Effector memory CD8-positive, alpha-beta T cell (primary cell): ENCODE data around the gene TSC22D4.
"Not testable (repeated sequence)": the region's sequence is repeated elsewhere in the genome, so short reads cannot be mapped to it uniquely, and the experiment has no call there.

Experiments
- ATAC-seq: fragments of 150-1000 bp; cut with Tn5 transposase; replicated peaks from 2 replicates; pipeline ENCODE4 v1.10.0; 2021; ENCODE audit warnings: mild to moderate bottlenecking, moderate library complexity
- DNase-seq, 3 experiments: peaks; one replicate each; pipeline ENCODE4 v3.0.0; 2021
- H3K27ac Mint-ChIP-seq, 2 donors: one replicate each; pipeline ENCODE4 v1.8.0; 2022; ENCODE audit warnings: mild to moderate bottlenecking in 2 of 2, mixed read lengths in 2 of 2, moderate library complexity in 2 of 2
- H3K27me3 Mint-ChIP-seq, 2 donors: one replicate each; pipeline ENCODE4 v1.8.0; 2022; ENCODE audit warnings: mixed read lengths in 2 of 2
- H3K36me3 Mint-ChIP-seq: one replicate; pipeline ENCODE4 v1.8.0; 2022; ENCODE audit warnings: mild to moderate bottlenecking, moderate library complexity, mixed read lengths; ENCODE audit not compliant: insufficient read depth
- H3K4me1 Mint-ChIP-seq, 2 donors: one replicate each; pipeline ENCODE4 v1.8.0; 2022; ENCODE audit warnings: low read depth in 2 of 2, mixed read lengths in 2 of 2
- H3K4me3 Mint-ChIP-seq, 2 donors: one replicate each; pipeline ENCODE4 v1.8.0; 2022; ENCODE audit warnings: mild to moderate bottlenecking in 2 of 2, mixed read lengths in 2 of 2, moderate library complexity in 2 of 2
- H3K9me3 Mint-ChIP-seq, 2 donors: one replicate each; pipeline ENCODE4 v1.8.0; 2022; ENCODE audit warnings: mixed read lengths in 2 of 2
- total RNA-seq, 9 experiments: gene quantifications; one replicate each; lab custom pipeline; 2026; lab: John Stamatoyannopoulos, UW

The TSC22D4 gene
- total RNA-seq: 65.6 to 115 (median 95.7) reads per million in 9 experiments

- Mint-ChIP-seq H3K9me3 (no peaks in the 10 kb centered on the region), H3K4me1 (peaks cover 32 to 42% of the 10 kb centered on the region in 2 donors), H3K27ac (peak within 1 kb of the TSS; percentile 81 to 92), H3K4me3 (peak within 1 kb of the TSS; percentile 82 to 83), H3K27me3 (no peaks in the 10 kb centered on the region), H3K36me3 (peaks cover 46% of the 10 kb centered on the region)
- DNase-seq: peak; percentile 90 to 92 (median 90)
- ATAC-seq: peak; percentile 74
Measured at GRCh38 chr7:100478958-100479660, at the start of gene TSC22D4. TSS of gene TSC22D4 (minus strand) at chr7:100479214. CDS start at chr7:100478038, 1,176 bp downstream.

- DNase-seq, H3K27me3 Mint-ChIP-seq, H3K4me1 Mint-ChIP-seq, ATAC-seq, H3K4me3 Mint-ChIP-seq, H3K27ac Mint-ChIP-seq, H3K36me3 Mint-ChIP-seq, H3K9me3 Mint-ChIP-seq: not testable (repeated sequence)
Measured at GRCh38 chr7:100528108-100528866, 49.3 kb upstream of the TSC22D4 start.

- ATAC-seq, H3K9me3 Mint-ChIP-seq: not testable (repeated sequence)
Measured at GRCh38 chr7:100523192-100523591, 44.2 kb upstream of the TSC22D4 start.

GRCh38 chr7:100521909-100522593 lies 43.0 kb upstream of the TSC22D4 start:
- ATAC-seq, H3K27me3 Mint-ChIP-seq, H3K36me3 Mint-ChIP-seq: not testable (repeated sequence)

More at GRCh38 chr7:100523192-100523591, 44.2 kb upstream of the TSC22D4 start:
- not testable (repeated sequence) for H3K4me1 Mint-ChIP-seq, H3K27ac Mint-ChIP-seq, H3K4me3 Mint-ChIP-seq, DNase-seq, H3K27me3 Mint-ChIP-seq, H3K36me3 Mint-ChIP-seq

GRCh38 chr7:100521076-100521475 lies 42.1 kb upstream of the TSC22D4 start:
- no peaks in the 10 kb centered on the region for H3K27me3 Mint-ChIP-seq
- no peaks in the 10 kb centered on the region for H3K9me3 Mint-ChIP-seq
- peaks cover 11 to 14% of the 10 kb centered on the region in 2 donors for H3K4me1 Mint-ChIP-seq
- DNase-seq (no peak), ATAC-seq (no peak)
- no peak overlapping the region for H3K4me3 Mint-ChIP-seq
- no peak overlapping the region for H3K27ac Mint-ChIP-seq
- H3K36me3 Mint-ChIP-seq: peaks cover 2% of the 10 kb centered on the region

More at GRCh38 chr7:100521909-100522593, 43.0 kb upstream of the TSC22D4 start:
- H3K4me1 Mint-ChIP-seq, H3K9me3 Mint-ChIP-seq, DNase-seq, H3K4me3 Mint-ChIP-seq, H3K27ac Mint-ChIP-seq: not testable (repeated sequence)

GRCh38 chr7:100520138-100520537 lies 41.1 kb upstream of the TSC22D4 start:
- DNase-seq (no peak), ATAC-seq (no peak)
- H3K4me3 Mint-ChIP-seq: no peak overlapping the region
- no peaks in the 10 kb centered on the region for H3K27me3 Mint-ChIP-seq
- H3K4me1 Mint-ChIP-seq: peaks cover 21 to 23% of the 10 kb centered on the region in 2 donors
- no peaks in the 10 kb centered on the region for H3K9me3 Mint-ChIP-seq
- H3K36me3 Mint-ChIP-seq: peaks cover 6% of the 10 kb centered on the region
- no peak overlapping the region for H3K27ac Mint-ChIP-seq

- peaks cover 6% of the 10 kb centered on the region for H3K36me3 Mint-ChIP-seq
- H3K4me1 Mint-ChIP-seq: peaks cover 21 to 26% of the 10 kb centered on the region in 2 donors
- H3K27ac Mint-ChIP-seq: no peak overlapping the region
- H3K9me3 Mint-ChIP-seq: no peaks in the 10 kb centered on the region
- no peak overlapping the region for H3K4me3 Mint-ChIP-seq
- no peak for ATAC-seq
- H3K27me3 Mint-ChIP-seq: no peaks in the 10 kb centered on the region
- DNase-seq: no peak
Measured at GRCh38 chr7:100519580-100519979, 40.6 kb upstream of the TSC22D4 start.

- no peaks in the 10 kb centered on the region for H3K27me3 Mint-ChIP-seq
- no peak for DNase-seq
- peaks cover 21 to 26% of the 10 kb centered on the region in 2 donors for H3K4me1 Mint-ChIP-seq
- ATAC-seq: no peak
- H3K4me3 Mint-ChIP-seq: peak overlapping the region in 1 of 2 donors; percentile 31
- no peak overlapping the region for H3K27ac Mint-ChIP-seq
- H3K36me3 Mint-ChIP-seq: peaks cover 6% of the 10 kb centered on the region
- H3K9me3 Mint-ChIP-seq: no peaks in the 10 kb centered on the region
Measured at GRCh38 chr7:100517305-100517704, 38.3 kb upstream of the TSC22D4 start.

- H3K27me3 Mint-ChIP-seq: no peaks in the 10 kb centered on the region
- no peaks in the 10 kb centered on the region for H3K9me3 Mint-ChIP-seq
- peaks cover 6% of the 10 kb centered on the region for H3K36me3 Mint-ChIP-seq
- peaks cover 21 to 26% of the 10 kb centered on the region in 2 donors for H3K4me1 Mint-ChIP-seq
- peak; percentile 99 for ATAC-seq
- H3K27ac Mint-ChIP-seq: peak overlapping the region in 1 of 2 donors; percentile 82
- H3K4me3 Mint-ChIP-seq: peak overlapping the region; percentile 71 to 73
- DNase-seq: peak; percentile 65 to 71 (median 68)
Measured at GRCh38 chr7:100516135-100516812, 37.3 kb upstream of the TSC22D4 start.

GRCh38 chr7:100515072-100515532 lies 36.1 kb upstream of the TSC22D4 start:
- Mint-ChIP-seq H3K27ac (no peak overlapping the region), H3K27me3 (no peaks in the 10 kb centered on the region), H3K4me3 (no peak overlapping the region), H3K9me3 (no peaks in the 10 kb centered on the region), H3K4me1 (peaks cover 21 to 26% of the 10 kb centered on the region in 2 donors), H3K36me3 (peaks cover 6% of the 10 kb centered on the region)
- DNase-seq: no peak
- no peak for ATAC-seq

- Mint-ChIP-seq H3K4me3 (no peak overlapping the region), H3K27ac (no peak overlapping the region), H3K4me1 (peaks cover 21% of the 10 kb centered on the region in 2 donors), H3K9me3 (no peaks in the 10 kb centered on the region), H3K27me3 (no peaks in the 10 kb centered on the region), H3K36me3 (peaks cover 6% of the 10 kb centered on the region)
- DNase-seq (no peak), ATAC-seq (no peak)
Measured at GRCh38 chr7:100513212-100513810, 34.3 kb upstream of the TSC22D4 start.

- Mint-ChIP-seq H3K27me3 (no peaks in the 10 kb centered on the region), H3K9me3 (no peaks in the 10 kb centered on the region), H3K4me1 (peaks cover 5 to 8% of the 10 kb centered on the region in 2 donors), H3K4me3 (no peak overlapping the region), H3K36me3 (no peaks in the 10 kb centered on the region), H3K27ac (no peak overlapping the region)
- ATAC-seq: no peak
- no peak for DNase-seq
Measured at GRCh38 chr7:100510437-100511239, 31.6 kb upstream of the TSC22D4 start.
